GM12878 (cell line): Measurements from ENCODE around the gene PRRT1B. TPM values are rescaled to one million over a fixed set of nuclear protein-coding genes. Genes with fewer than 3 reads are reported as not detected.

Experiments
- ATAC-seq: fragments of 200-7000 bp; cut with Tn5 transposase; 3 replicates; pipeline ENCODE4 v1.9.1; 2020; ENCODE audit warnings: mild to moderate bottlenecking, moderate library complexity
- BruUV-seq: library from RNA; stranded (reverse); fragments of 400-500 nt; replicated peaks from 2 replicates; lab custom pipeline; 2021; lab: Mats Ljungman, UMichigan
- CTCF ChIA-PET: fragments of 300-600 bp; sonication (Branson Sonifier 250); formaldehyde crosslinking; extraction: SDS; loops from one replicate; lab custom pipeline; 2021; ENCODE audit warnings: inconsistent platforms; lab: Yijun Ruan, JAX
- POLR2A ChIA-PET: fragments of 350-600 bp; formaldehyde crosslinking; extraction: SDS; loops from one replicate; lab custom pipeline; 2021; ENCODE audit warnings: inconsistent platforms; lab: Charles Lee
- RAD21 ChIA-PET: fragments of 300-600 bp; sonication (Branson Sonifier 250); formaldehyde crosslinking; loops from one replicate; lab custom pipeline; 2023; ENCODE audit warnings: antibody characterized with exemption; ENCODE audit not compliant: unreplicated experiment; lab: Charles Lee
- SMC1A ChIA-PET: fragments of 300-600 bp; sonication (Branson Sonifier 250); formaldehyde crosslinking; loops from one replicate; lab custom pipeline; 2023; ENCODE audit not compliant: unreplicated experiment, uncharacterized antibody; lab: Charles Lee
- DNase-seq: peaks from one replicate; pipeline ENCODE4 v3.0.0-alpha.2; 2011; ENCODE audit warnings: low read depth, low spot score
- FAIRE-seq: peaks from 3 replicates; lab custom pipeline; 2011; peaks lifted over from hg19 to GRCh38; lab: Jason Lieb, UNC
- H2AFZ ChIP-seq: 2 replicates; pipeline ENCODE4 v1.6.0; 2011; ENCODE audit warnings: low read depth, low read length, control low read depth; ENCODE audit not compliant: control insufficient read depth
- H3K27ac ChIP-seq: 2 replicates; pipeline ENCODE4 v1.5.1; 2011; ENCODE audit warnings: control low read depth; ENCODE audit not compliant: control insufficient read depth, insufficient read depth
- H3K27me3 ChIP-seq, 2 experiments: replicated peaks in 1 of 2; 2 replicates each; pipeline versions ENCODE4 v1.6.0 to v1.6.1; 2011; ENCODE audit warnings: low read length in 1 of 2; ENCODE audit not compliant: control insufficient read depth in 2 of 2, insufficient read depth in 2 of 2
- H3K36me3 ChIP-seq, 2 experiments: 2 replicates each; pipeline ENCODE4 v1.5.1; 2011; ENCODE audit warnings: low read length in 1 of 2; ENCODE audit not compliant: control insufficient read depth in 2 of 2, insufficient read depth in 2 of 2
- H3K4me1 ChIP-seq: 2 replicates; pipeline ENCODE4 v1.6.1; 2011; ENCODE audit warnings: mild to moderate bottlenecking, low read length, moderate library complexity, mixed read lengths; ENCODE audit not compliant: control insufficient read depth, insufficient read depth
- H3K4me2 ChIP-seq: 2 replicates; pipeline ENCODE4 v1.6.0; 2011; ENCODE audit warnings: control low read depth; ENCODE audit not compliant: control insufficient read depth, insufficient read depth
- H3K4me3 ChIP-seq: fragments of 200-600 bp; sonication (generic); 2 replicates; pipeline ENCODE4 v1.5.1; 2016
- H3K79me2 ChIP-seq: 2 replicates; pipeline ENCODE4 v1.6.0; 2011; ENCODE audit warnings: low read length; ENCODE audit not compliant: control insufficient read depth, insufficient read depth
- H3K9ac ChIP-seq: 2 replicates; pipeline ENCODE4 v1.8.0; 2011; ENCODE audit warnings: low read length, control low read depth, mixed read lengths; ENCODE audit not compliant: control insufficient read depth, insufficient read depth
- H3K9me3 ChIP-seq: replicated peaks from 3 replicates; pipeline ENCODE4 v1.5.1; 2011; ENCODE audit warnings: mild to moderate bottlenecking, low read length; ENCODE audit not compliant: control insufficient read depth, insufficient read depth
- H4K20me1 ChIP-seq: 2 replicates; pipeline ENCODE4 v1.6.0; 2011; ENCODE audit not compliant: control insufficient read depth, insufficient read depth
- ATF2 ChIP-seq: IDR thresholded peaks from 2 replicates; pipeline ENCODE4 v1.6.1; 2012; ENCODE audit warnings: low read length, inconsistent platforms
- CHD1 ChIP-seq: IDR thresholded peaks from 2 replicates; pipeline ENCODE4 v1.6.1; 2012; ENCODE audit warnings: low read depth, low read length, improper control_type of control experiment
- CUX1 ChIP-seq: IDR thresholded peaks from 2 replicates; pipeline ENCODE4 v1.6.1; 2012; ENCODE audit warnings: improper control_type of control experiment, low read depth, low read length; ENCODE audit not compliant: insufficient replicate concordance
- FOXK2 ChIP-seq: fragments of 450-650 bp; IDR thresholded peaks from 2 replicates; pipeline ENCODE4 v1.6.1; 2017; ENCODE audit warnings: mild to moderate bottlenecking, moderate library complexity
- HSF1 ChIP-seq: fragments of 150-350 bp; IDR thresholded peaks from 2 replicates; pipeline ENCODE4 v1.6.1; 2014; ENCODE audit warnings: mild to moderate bottlenecking, low read depth, low read length
- NBN ChIP-seq: fragments of 450-650 bp; IDR thresholded peaks from 2 replicates; pipeline ENCODE4 v1.6.1; 2016
- NR2C2 ChIP-seq: IDR thresholded peaks from 2 replicates; pipeline ENCODE4 v1.6.1; 2011; ENCODE audit warnings: borderline replicate concordance, low read depth; ENCODE audit not compliant: control insufficient read depth, insufficient read length
- POU2F2 ChIP-seq: IDR thresholded peaks from 3 replicates; pipeline ENCODE4 v1.6.1; 2011; ENCODE audit warnings: low read depth, mild to moderate bottlenecking, low read length, borderline replicate concordance
- RELB ChIP-seq: fragments of 450-650 bp; IDR thresholded peaks from 2 replicates; pipeline ENCODE4 v1.6.1; 2017; ENCODE audit warnings: low read depth, mild to moderate bottlenecking, moderate library complexity
- RUNX3 ChIP-seq: IDR thresholded peaks from 2 replicates; pipeline ENCODE4 v1.6.1; 2012; ENCODE audit warnings: low read length, inconsistent platforms
- SP1 ChIP-seq: IDR thresholded peaks from one replicate; pipeline ENCODE4 v1.6.1; 2011; ENCODE audit warnings: low read depth, low read length
- TARDBP ChIP-seq: IDR thresholded peaks from 2 replicates; pipeline ENCODE4 v1.6.1; 2016; ENCODE audit warnings: borderline replicate concordance
- WGBS: methylation state at CpG from one replicate; pipeline ENCODE4 v1.1.6; 2016; ENCODE audit warnings: low lambda C conversion rate; ENCODE audit not compliant: insufficient replicate concordance, insufficient coverage; ENCODE audit errors: missing lambda C conversion rate; 5-methylcytosine and 5-hydroxymethylcytosine counted together
- in situ Hi-C: fragments of 300-500 bp; cut with MboI; formaldehyde crosslinking; loops from 9 replicates; pipeline ENCODE4 v1.14.3; 2018; ENCODE audit warnings: mixed read lengths
- intact Hi-C: fragments of 100-400 bp; cut with micrococcal nuclease; formaldehyde crosslinking; loops from one replicate; pipeline ENCODE4 v1.14.2; 2022; ENCODE audit not compliant: unreplicated experiment
- polyA plus RNA-seq, 11 experiments: library from polyadenylated mRNA; depleted of rRNA in 4 of 11; unstranded in 6 of 11; stranded (reverse) in 5 of 11; fragments of >200 nt; fragmentation: Nextera tagmentation in 4 of 11; fragmentation: Illumina TruSeq in 1 of 11; extraction: Ambion mirVana in 4 of 11; extraction: Trizol in 1 of 11; gene quantifications; 1 replicate in 1 of 11; 2 replicates in 10 of 11; pipeline versions ENCODE4 v1.2.1 to v1.2.3, GENCODE V29; 2011 to 2016; ENCODE audit warnings: inconsistent platforms in 2 of 11, missing spikeins in 2 of 11, low read depth in 1 of 11
- total RNA-seq, 4 experiments: library from RNA; depleted of rRNA in 3 of 4; stranded (reverse); fragments of >200 nt in 3 of 4; fragmentation: Illumina TruSeq in 1 of 4; extraction: Trizol in 1 of 4; gene quantifications; 2 replicates each; pipeline versions ENCODE4 v1.2.1 to v1.2.3, GENCODE V29; 2013 to 2021

PRRT1B gene
- total and polyA plus RNA-seq, 10 of the 15 experiments (the other 5 are each of a cell fraction or from before 2014, with no cell fraction given): not detected

GRCh38 chr9:131502781-131503625 is 42.3 kb upstream of the PRRT1B start, which contains the start of gene POMT1:
Gene POMT1, plus strand, starts transcription at chr9:131502918. Its CDS starts 1,301 bp downstream, at chr9:131504219.
- Histone ChIP-seq H3K9me3 (no peaks in the 10 kb centered on the region), H3K4me2 (peak within 1 kb of the TSS; percentile 99), H2AFZ (peak within 1 kb of the TSS; percentile 96), H3K9ac (peak within 1 kb of the TSS; percentile 74), H3K4me3 (peak within 1 kb of the TSS; percentile 90), H3K27ac (peak within 1 kb of the TSS; percentile 50; the same call in 1 of the 2 replicates), H3K4me1 (peaks cover 8% of the 10 kb centered on the region), H3K79me2 (peaks cover 5% of the 10 kb centered on the region), H3K27me3 (no peaks in the 10 kb centered on the region), H4K20me1 (no peaks in the 10 kb centered on the region), H3K36me3 (peaks cover 3 to 8% of the 10 kb centered on the region in 2 experiments; a peak in 3 of 4 replicates)
- no TSS peak for BruUV-seq
- WGBS: 2% methylated on average over 71 of the region's 83 CpGs
- POLR2A ChIA-PET: interaction anchor here (0.5 to 0.7 kb wide), 2 partner anchors 130 to 233 kb away, joined by 3 read pairs; no protein-coding TSS in a partner anchor
- in situ Hi-C loops: no loop called here
- CTCF ChIA-PET: interaction anchor here (0.7 to 1.1 kb wide), 5 partner anchors 131 to 253 kb away, joined by 3 to 4 read pairs (median 3); no protein-coding TSS in a partner anchor
- RAD21 ChIA-PET: interaction anchor here (0.6 kb wide), 1 partner anchor 175 kb away, joined by 3 read pairs; no protein-coding TSS in a partner anchor
- FAIRE-seq (no peak), DNase-seq (peak; percentile 59), ATAC-seq (peak; percentile 90)
- SMC1A ChIA-PET: interaction anchor here (0.6 kb wide), 1 partner anchor 136 kb away, joined by 4 read pairs; no protein-coding TSS in a partner anchor
- intact Hi-C loops: loop anchor here (1.0 to 2.0 kb wide), 2 partner anchors 28 to 244 kb away; partner anchors contain the start of gene UCK1
- 0 out of 2 replicates have a peak, but pooled peaks have one; percentile 11 for TF ChIP-seq HSF1
- no peak for TF ChIP-seq CHD1
- TF ChIP-seq RUNX3: peak; percentile 67
- peak; percentile 57; the same call in 1 of the 2 replicates for TF ChIP-seq FOXK2
- TF ChIP-seq NBN: peak; percentile 42; the same call in 1 of the 2 replicates
- no peak for TF ChIP-seq ATF2
- TF ChIP-seq SP1: peak; percentile 11
- TF ChIP-seq CUX1: peak; percentile 97
- TF ChIP-seq TARDBP: 0 out of 2 replicates have a peak, but pooled peaks have one; percentile 67
- peak; percentile 78; the same call in 1 of the 2 replicates for TF ChIP-seq RELB
- TF ChIP-seq POU2F2: 0 out of 3 replicates have a peak, but pooled peaks have one; percentile 45
- TF ChIP-seq NR2C2: peak; percentile 97
